MG63 (cell line): ENCODE results near the gene APOD. TPM values are rescaled to one million over a fixed set of nuclear protein-coding genes. Genes with fewer than 3 reads are reported as not detected.
A peak's percentile ranks its signal among the peaks of the same experiment; 100 is the strongest.

Experiments used
- DNase-seq: peaks from one replicate; pipeline ENCODE4 v3.0.0-alpha.2; 2020
- H3K27me3 ChIP-seq: fragments of 250-450 bp; sonication (Bioruptor Pico); 2 replicates; pipeline ENCODE4 v1.5.1; 2020; ENCODE audit warnings: mild to moderate bottlenecking, moderate library complexity
- H3K36me3 ChIP-seq: fragments of 250-450 bp; sonication (Bioruptor Pico); 2 replicates; pipeline ENCODE4 v1.5.1; 2020; ENCODE audit warnings: mild to moderate bottlenecking, moderate library complexity
- H3K4me3 ChIP-seq: fragments of 250-450 bp; sonication (Bioruptor Pico); 2 replicates; pipeline ENCODE4 v1.5.1; 2020; ENCODE audit warnings: mild to moderate bottlenecking, moderate library complexity
- H3K9me3 ChIP-seq: fragments of 250-450 bp; sonication (Bioruptor Pico); 2 replicates; pipeline ENCODE4 v1.5.1; 2020; ENCODE audit warnings: mild to moderate bottlenecking, moderate library complexity
- total RNA-seq: library from RNA; depleted of rRNA; stranded (reverse); fragments of >200 nt; shearing (Covaris generic); gene quantifications from 2 replicates; pipeline ENCODE4 v1.2.3, GENCODE V29; 2014; ENCODE audit warnings: low replicate concordance

Gene APOD
- total RNA-seq, 1 experiment from 2014 or later = not detected

- no peak for DNase-seq
- Histone ChIP-seq H3K9me3 (no peaks in the 10 kb centered on the region), H3K36me3 (no peaks in the 10 kb centered on the region), H3K4me3 (no peak overlapping the region), H3K27me3 (no peaks in the 10 kb centered on the region)
Measured at GRCh38 chr3:195549931-195550519, 33.7 kb downstream of the APOD start.

- Histone ChIP-seq H3K9me3 (no peaks in the 10 kb centered on the region), H3K27me3 (no peaks in the 10 kb centered on the region), H3K4me3 (no peak overlapping the region), H3K36me3 (no peaks in the 10 kb centered on the region)
- no peak for DNase-seq
Measured at GRCh38 chr3:195548987-195549386, 34.8 kb downstream of the APOD start.

- Histone ChIP-seq H3K27me3 (no peaks in the 10 kb centered on the region), H3K9me3 (no peaks in the 10 kb centered on the region), H3K36me3 (no peaks in the 10 kb centered on the region), H3K4me3 (no peak overlapping the region)
- no peak for DNase-seq
Measured at GRCh38 chr3:195548501-195548900, 35.2 kb downstream of the APOD start.

GRCh38 chr3:195548006-195548405 is 35.7 kb downstream of the APOD start:
- Histone ChIP-seq H3K4me3 (no peak overlapping the region), H3K27me3 (no peaks in the 10 kb centered on the region), H3K36me3 (no peaks in the 10 kb centered on the region), H3K9me3 (no peaks in the 10 kb centered on the region)
- DNase-seq = no peak

GRCh38 chr3:195546130-195546560 is 37.6 kb downstream of the APOD start:
- no peaks in the 10 kb centered on the region for H3K36me3 ChIP-seq
- H3K4me3 ChIP-seq = peak overlapping the region; percentile 20
- no peaks in the 10 kb centered on the region for H3K27me3 ChIP-seq
- DNase-seq = peak; percentile 92
- H3K9me3 ChIP-seq = no peaks in the 10 kb centered on the region

GRCh38 chr3:195544634-195545033 is 39.1 kb downstream of the APOD start:
- no peaks in the 10 kb centered on the region for H3K9me3 ChIP-seq
- H3K27me3 ChIP-seq = no peaks in the 10 kb centered on the region
- H3K36me3 ChIP-seq = no peaks in the 10 kb centered on the region
- DNase-seq = no peak
- H3K4me3 ChIP-seq = no peak overlapping the region

- no peaks in the 10 kb centered on the region for H3K9me3 ChIP-seq
- no peak for DNase-seq
- no peaks in the 10 kb centered on the region for H3K36me3 ChIP-seq
- no peak overlapping the region for H3K4me3 ChIP-seq
- H3K27me3 ChIP-seq = no peaks in the 10 kb centered on the region
Measured at GRCh38 chr3:195544230-195544536, 39.6 kb downstream of the APOD start.

- no peaks in the 10 kb centered on the region for H3K27me3 ChIP-seq
- no peaks in the 10 kb centered on the region for H3K36me3 ChIP-seq
- H3K4me3 ChIP-seq = peak overlapping the region; percentile 88
- DNase-seq = no peak
- no peaks in the 10 kb centered on the region for H3K9me3 ChIP-seq
Measured at GRCh38 chr3:195543500-195544229, 40.1 kb downstream of the APOD start.

- DNase-seq = peak; percentile 87
- Histone ChIP-seq H3K36me3 (no peaks in the 10 kb centered on the region), H3K4me3 (peak within 1 kb of the TSS; percentile 88), H3K27me3 (no peaks in the 10 kb centered on the region), H3K9me3 (no peaks in the 10 kb centered on the region)
Measured at GRCh38 chr3:195542698-195543499, 40.8 kb downstream of the APOD start, which contains the start of gene PPP1R2. PPP1R2 (minus strand) TSS chr3:195543325; CDS start chr3:195543025, 300 bp downstream.

- Histone ChIP-seq H3K27me3 (peaks cover 2% of the 10 kb centered on the region; the same call in 1 of the 2 replicates), H3K36me3 (no peaks in the 10 kb centered on the region), H3K9me3 (no peaks in the 10 kb centered on the region), H3K4me3 (peak overlapping the region; percentile 88)
- no peak for DNase-seq
Measured at GRCh38 chr3:195542316-195542697, 41.4 kb downstream of the APOD start.

- H3K4me3 ChIP-seq = no peak overlapping the region
- peaks cover 2% of the 10 kb centered on the region; the same call in 1 of the 2 replicates for H3K27me3 ChIP-seq
- DNase-seq = no peak
- no peaks in the 10 kb centered on the region for H3K36me3 ChIP-seq
- H3K9me3 ChIP-seq = no peaks in the 10 kb centered on the region
Measured at GRCh38 chr3:195540511-195540910, 43.2 kb downstream of the APOD start.

GRCh38 chr3:195540027-195540426 is 43.7 kb downstream of the APOD start:
- DNase-seq = no peak
- no peaks in the 10 kb centered on the region for H3K9me3 ChIP-seq
- peaks cover 2% of the 10 kb centered on the region; the same call in 1 of the 2 replicates for H3K27me3 ChIP-seq
- no peaks in the 10 kb centered on the region for H3K36me3 ChIP-seq
- H3K4me3 ChIP-seq = no peak overlapping the region

- Histone ChIP-seq H3K4me3 (no peak overlapping the region), H3K9me3 (no peaks in the 10 kb centered on the region), H3K36me3 (no peaks in the 10 kb centered on the region), H3K27me3 (peaks cover 2% of the 10 kb centered on the region; the same call in 1 of the 2 replicates)
- no peak for DNase-seq
Measured at GRCh38 chr3:195539479-195539878, 44.3 kb downstream of the APOD start.

GRCh38 chr3:195537995-195538394 is 45.7 kb downstream of the APOD start:
- Histone ChIP-seq H3K36me3 (no peaks in the 10 kb centered on the region), H3K4me3 (no peak overlapping the region), H3K9me3 (no peaks in the 10 kb centered on the region), H3K27me3 (peaks cover 2% of the 10 kb centered on the region; the same call in 1 of the 2 replicates)
- DNase-seq = no peak

GRCh38 chr3:195535293-195535692 is 48.4 kb downstream of the APOD start:
- Histone ChIP-seq H3K27me3 (peaks cover 2% of the 10 kb centered on the region; the same call in 1 of the 2 replicates), H3K9me3 (no peaks in the 10 kb centered on the region)
- DNase-seq = no peak

GRCh38 chr3:195532834-195533233 is 50.9 kb downstream of the APOD start:
- Histone ChIP-seq H3K4me3 (no peak overlapping the region), H3K36me3 (no peaks in the 10 kb centered on the region; the same call in 1 of the 2 replicates)
- DNase-seq = no peak

More at GRCh38 chr3:195535293-195535692, 48.4 kb downstream of the APOD start:
- no peak overlapping the region for H3K4me3 ChIP-seq
- no peaks in the 10 kb centered on the region for H3K36me3 ChIP-seq

GRCh38 chr3:195532345-195532744 is 51.4 kb downstream of the APOD start:
- no peaks in the 10 kb centered on the region for H3K27me3 ChIP-seq
- DNase-seq = no peak
- no peaks in the 10 kb centered on the region for H3K9me3 ChIP-seq
- H3K4me3 ChIP-seq = no peak overlapping the region
- H3K36me3 ChIP-seq = no peaks in the 10 kb centered on the region; the same call in 1 of the 2 replicates

More at GRCh38 chr3:195532834-195533233, 50.9 kb downstream of the APOD start:
- Histone ChIP-seq H3K27me3 (peaks cover 2% of the 10 kb centered on the region; the same call in 1 of the 2 replicates), H3K9me3 (no peaks in the 10 kb centered on the region)
